Stimulated activated CD4-positive, alpha-beta T cell treated with anti-CD3 and anti-CD28 coated beads, TNF-alpha, amount 100 ng/mL, for 4 hours (primary cell): ENCODE data around the gene ARL4D.
"Not testable (repeated sequence)": the region's sequence is repeated elsewhere in the genome, so short reads cannot be mapped to it uniquely, and the experiment has no call there.

ENCODE experiments used
- DNase-seq, 3 experiments: peaks; one replicate each; pipeline ENCODE4 v3.0.0-alpha.2; 2020; ENCODE audit warnings: low read depth in 3 of 3

Gene ARL4D, protein sequence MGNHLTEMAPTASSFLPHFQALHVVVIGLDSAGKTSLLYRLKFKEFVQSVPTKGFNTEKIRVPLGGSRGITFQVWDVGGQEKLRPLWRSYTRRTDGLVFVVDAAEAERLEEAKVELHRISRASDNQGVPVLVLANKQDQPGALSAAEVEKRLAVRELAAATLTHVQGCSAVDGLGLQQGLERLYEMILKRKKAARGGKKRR

DNA sequence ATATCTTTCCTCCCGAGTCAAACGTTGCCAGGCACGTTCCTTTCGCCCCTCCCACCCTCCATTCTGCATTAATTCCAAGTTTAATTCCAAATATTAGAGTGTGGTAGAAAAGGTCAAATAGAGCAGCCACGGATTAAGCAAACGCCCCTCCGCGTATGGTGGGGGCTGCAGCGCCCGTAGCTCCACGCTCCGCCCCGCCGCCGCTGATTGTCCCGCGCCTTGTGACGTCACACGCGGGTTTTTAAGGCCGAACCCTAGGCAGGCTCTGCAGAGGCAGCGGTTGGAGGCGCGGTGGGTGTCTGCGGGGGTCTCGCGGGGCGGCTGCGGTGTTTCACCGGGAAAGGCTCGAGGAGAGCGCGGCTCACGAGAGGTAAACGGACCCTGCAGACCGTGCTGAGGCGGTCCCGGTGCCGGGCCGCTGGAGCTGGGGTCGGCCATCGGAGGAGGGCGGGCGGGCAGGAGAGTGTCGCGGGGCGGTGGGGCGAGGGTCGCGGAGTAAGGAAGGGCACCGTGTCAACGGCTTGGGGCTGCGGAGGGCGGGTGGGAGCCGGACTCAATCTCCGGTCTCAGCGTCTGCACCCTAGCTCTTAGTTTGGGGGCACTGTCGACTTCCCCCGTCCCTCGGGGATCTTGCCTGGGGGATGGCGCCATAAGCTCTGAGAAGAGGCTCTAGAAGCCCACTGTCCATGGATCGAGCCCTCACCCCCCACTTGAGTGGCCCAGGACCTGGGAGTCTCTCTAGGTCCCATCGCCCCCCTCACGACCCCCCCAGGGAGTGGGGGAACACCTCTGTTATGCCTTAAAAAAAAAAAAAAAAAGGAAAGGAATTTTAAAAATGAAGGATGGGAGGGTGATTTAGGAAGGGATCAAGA, at the start of gene ARL4D:
TSS of gene ARL4D (plus strand) at position 270 of the 872 bp plus-strand sequence. CDS start 740 bp downstream, outside the sequence.
- DNase-seq, result peak; percentile 66 to 71 (median 70)

DNA sequence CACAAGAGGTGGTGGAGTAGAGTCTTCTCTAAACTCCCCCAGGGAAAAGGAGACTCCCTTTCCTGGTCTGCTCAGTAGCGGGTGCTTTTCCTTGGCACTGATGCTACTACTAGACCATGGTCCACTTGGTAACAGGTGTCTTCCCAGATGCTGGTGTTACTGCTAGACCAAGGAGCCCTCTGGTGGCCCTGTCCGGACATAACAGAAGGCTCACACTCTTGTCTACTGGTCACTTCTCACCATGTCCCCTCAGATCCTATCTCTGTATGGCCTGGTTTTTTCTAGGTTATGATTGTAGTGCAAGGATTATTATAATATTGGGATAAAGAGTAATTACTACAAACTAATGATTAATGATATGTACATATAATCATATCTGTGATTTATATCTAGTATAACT, 49.7 kb upstream of the ARL4D start:
- no peak for DNase-seq

DNA sequence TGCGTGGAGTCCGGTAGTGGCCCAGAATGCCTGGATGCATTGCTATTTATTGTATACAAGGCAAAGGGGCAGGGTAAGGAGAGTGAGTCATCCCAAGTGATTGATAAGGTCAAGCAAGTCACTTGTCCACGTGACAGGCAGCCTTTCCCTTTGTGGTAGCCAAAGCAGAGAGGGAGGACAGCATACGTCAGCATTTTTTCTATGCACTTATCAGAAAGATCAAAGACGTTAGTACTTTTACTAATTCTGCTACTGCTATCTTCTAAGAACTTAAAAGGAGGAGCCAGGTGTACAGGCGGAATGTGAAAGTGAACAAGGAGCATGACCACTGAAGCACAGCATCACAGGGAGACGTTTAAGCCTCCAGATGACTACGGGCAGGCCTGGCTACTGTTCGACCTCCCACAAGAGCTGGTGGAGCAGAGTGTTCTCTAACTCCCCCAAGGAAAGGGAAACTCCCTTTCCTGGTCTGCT, 47.9 kb upstream of the ARL4D start:
- no peak for DNase-seq

DNA sequence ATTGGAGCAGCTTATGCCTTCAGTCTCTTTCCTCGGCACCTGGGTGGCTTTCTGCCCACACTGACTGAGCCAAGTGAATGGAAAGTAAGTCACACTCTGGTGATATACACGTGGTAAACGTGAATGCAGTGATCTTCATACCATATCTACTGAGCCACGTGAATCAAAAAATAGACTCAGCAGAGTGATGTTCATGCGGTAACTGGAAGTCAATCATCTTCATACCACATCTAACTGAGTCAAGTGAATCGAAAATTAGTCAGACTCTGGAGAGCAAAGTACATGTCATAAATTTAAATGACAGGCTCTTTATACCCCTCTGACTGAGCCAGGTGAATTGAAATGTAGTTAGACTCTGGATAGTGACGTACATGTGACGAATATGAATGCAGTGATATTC, 47.1 kb upstream of the ARL4D start:
- DNase-seq, result no peak

DNA sequence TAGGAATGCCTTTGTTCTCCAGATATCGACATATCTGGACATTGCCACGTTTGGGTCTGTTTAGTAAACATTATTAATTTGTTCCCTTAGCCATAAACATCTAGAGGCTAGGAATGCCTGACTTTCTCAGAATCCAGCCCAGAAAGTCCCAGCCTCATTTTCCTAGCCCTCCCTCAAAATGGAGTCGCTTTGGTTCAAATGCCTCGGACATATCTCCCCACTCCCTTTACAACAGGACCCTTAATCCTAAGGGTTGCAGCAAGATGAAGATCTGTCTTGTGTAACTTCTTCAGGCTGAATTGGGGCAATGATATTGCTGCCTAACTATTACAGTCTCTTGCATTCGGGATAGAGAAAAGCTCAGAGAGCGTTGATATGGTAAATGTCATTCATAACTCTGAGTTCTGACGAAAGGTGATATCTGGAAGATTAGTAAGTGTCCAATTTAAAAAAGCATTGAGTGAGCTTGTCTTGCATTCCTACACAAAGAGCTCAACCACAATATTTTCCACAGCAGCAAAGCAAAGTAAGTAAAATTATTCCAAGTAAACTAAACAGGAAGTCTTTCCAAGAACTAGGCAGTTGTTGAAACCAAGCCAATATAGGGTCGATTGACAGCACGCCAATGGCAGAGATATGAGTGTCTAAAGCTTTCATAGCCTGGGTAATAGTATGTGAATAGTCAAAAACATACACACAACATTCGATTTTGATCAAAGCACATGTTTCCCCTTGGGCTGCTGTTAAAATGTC, 46.0 kb upstream of the ARL4D start:
- no peak for DNase-seq

DNA sequence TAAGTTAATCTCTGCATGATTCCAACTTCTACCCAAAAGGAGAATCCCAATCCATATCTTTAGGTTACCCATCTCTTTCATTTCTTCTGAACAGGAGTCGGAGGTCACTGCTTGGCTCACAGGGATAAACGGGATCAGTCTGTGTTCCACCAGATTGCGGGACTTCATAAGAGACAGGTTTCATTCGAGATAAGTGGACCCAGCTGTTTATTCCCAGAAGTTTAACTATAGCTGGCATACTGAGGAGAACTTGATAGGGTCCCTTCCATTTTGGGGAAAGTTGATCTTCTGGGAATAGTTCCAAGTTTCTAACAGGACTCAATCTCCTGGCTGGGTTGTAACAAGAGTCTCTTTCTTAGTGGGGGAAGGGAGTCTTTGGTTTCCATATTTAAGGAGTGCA, 45.4 kb upstream of the ARL4D start:
- no peak for DNase-seq

DNA sequence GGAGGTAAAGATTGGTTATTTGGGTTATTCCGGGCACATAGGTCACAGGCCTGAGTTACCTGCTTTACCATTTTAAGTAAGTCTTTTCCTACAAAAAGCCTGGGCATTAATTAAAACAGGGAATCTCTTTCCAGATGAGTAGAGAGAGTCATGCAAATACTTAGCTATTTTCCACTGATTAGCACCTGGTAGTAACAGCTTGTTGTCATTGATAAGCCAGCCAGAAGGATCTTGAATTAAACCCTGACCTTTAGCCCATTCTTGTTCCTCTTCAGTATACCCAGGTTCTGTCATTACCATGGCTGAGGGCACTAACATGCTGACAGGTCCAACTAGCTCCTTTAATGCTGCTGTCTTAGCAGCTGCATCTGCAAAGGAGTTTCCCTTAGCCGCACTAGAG, 44.4 kb upstream of the ARL4D start:
- no peak for DNase-seq

DNA sequence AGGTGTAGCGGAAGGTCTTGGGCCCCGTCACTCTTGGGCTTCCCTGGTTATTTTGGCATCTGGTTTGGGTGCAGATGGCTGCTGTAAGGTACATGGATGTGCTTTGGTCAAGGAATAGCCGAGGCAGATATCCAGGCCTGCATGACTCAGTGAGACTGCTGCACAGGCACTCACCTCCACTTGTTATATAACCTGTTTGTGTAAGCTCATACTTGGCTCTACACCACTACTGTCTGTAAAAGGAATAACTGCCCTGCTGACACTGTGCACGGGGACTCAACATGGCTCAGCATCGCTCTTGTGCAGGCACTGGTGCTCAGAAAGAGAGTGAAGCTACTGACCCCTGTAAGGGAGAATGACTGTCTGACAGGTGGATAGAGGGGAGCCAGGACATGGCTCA, 42.3 kb upstream of the ARL4D start:
- no peak for DNase-seq

DNA sequence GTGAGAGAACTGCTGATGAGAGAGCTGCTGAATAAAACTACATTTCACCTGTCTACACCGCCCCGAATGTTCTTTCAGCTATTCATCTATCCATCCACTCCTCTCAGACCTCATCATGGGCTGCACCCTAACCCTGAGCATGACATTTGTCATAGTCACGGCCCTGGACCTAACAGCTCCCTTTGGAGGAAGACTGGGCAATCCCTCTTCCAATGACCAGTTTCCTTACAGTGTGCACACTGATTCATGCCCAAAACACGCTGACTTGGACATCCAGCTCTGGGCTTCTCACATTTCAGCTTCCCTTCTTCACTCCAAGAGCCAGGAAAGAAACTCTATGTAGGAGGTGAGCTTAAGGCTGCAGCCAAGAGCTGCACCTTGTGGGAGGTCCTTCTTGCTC, 41.8 kb upstream of the ARL4D start:
- DNase-seq, result no peak

DNA sequence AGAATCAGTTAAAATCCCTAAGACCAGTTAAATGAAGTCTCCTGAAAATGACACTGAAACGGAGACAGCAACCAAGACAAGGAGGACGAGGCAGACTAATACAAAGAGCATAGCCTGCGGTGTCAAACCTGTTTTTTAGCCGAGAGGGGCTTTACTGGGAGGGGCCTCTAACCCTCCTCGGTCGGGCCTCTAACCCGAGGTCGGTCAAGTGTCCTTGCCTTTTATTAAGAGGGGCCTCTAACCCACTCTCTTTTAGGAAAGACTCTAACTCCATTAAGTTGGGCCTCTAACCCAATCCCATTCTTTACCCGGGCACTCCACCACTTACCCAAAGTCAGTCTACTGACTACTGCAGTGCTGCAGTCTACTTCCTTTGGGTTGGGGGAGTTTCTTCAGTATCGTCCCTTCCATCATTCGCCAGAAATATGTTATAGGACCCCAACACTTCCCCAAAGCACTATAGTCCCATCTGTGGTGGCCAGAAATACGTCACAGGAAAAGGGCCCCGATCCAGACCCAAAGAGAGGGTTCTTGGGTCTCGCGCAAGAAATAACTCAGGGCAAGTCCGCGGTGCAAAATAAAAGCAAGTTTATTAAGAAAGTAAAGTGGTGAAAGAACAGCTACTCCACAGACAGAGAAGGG, 39.2 kb upstream of the ARL4D start:
- no peak for DNase-seq

DNA sequence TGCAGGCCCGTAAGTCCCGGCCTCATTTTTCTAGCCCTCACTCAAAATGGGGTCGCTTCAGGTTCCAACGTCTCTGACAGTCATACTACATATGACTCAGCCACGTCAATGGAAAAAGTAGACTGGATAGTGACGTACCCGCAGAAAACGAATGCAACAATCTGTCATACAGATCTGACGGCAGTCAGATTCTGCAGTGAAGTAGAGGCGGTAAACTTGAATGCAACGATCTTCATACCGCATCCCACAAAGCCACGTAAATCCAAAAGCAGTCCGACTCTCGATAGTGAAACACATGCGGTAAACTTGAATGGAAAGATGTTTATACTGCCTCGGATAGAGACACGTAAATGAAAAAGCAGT, 38.4 kb upstream of the ARL4D start:
- peak; percentile 17 to 61 (median 51) for DNase-seq

DNA sequence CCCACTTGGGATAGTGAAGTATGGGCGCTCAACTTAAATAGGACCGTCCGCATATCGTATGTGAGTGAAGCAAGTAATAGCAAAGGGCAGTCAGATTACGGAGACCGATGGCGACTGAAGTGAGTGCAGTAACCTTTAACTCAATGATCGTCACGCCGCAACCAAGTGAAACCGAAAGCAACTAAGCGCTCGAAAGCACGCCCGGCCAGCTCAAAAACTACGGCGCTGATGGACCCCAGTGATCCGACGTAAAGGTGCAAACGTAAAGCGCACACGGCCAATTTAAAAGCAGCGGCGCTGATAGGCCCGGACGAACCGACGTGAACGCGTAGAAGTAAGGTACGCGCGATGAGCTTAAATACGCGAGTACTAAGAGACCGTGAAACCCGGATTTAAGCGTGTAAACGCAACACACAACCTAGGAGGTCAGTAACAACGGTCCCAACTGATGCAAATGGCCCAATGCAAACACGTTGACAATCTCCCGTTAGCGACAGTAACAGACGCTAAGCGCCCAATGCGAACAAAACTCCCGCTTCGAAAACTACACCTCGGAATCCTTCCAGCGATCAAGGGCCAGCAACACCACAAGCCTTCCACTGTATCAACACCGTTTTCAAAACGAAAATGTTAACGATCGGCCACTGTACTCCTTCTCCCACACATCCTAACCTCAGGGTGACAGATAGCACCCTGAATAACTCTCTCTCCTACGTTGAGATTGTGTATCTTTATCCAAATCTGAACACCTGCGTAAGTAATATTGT, 37.9 kb upstream of the ARL4D start:
- DNase-seq, result peak; percentile 62 to 82 (median 70)

DNA sequence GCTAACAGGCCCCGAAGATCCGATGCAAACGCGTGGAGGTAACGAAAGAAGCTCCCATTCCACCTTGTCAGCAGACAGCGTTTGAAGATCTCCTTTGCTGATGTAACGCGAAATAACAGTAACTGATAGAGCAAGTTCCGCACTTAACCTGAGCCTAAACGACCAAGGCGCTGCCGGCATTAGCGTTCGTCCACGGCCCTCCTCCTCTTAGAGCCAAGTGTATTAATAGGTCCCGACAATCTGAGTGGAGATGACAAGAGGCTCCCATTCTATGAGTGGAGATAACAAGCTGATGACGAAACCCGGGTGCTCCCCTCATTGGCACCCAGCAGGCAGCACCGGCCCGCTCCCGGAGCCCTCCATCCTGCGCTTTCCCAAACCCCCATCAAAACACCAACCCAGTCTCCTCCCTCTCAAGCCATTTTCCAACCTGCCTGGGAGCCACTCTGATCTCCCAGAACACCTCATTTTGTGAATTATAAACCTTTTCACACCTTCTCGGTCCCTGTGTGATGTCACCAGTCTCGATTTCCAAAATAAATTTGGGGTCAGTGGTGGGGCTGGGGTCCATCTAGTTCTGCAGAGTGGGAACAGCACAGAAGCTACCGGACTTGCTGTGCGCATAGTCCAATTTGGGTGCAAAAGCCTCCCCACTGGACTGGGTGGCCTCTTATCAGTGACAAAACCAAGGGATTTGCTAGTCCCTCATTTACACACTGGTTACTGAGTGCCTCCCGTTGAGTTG, 35.4 kb upstream of the ARL4D start:
- no peak for DNase-seq

DNA sequence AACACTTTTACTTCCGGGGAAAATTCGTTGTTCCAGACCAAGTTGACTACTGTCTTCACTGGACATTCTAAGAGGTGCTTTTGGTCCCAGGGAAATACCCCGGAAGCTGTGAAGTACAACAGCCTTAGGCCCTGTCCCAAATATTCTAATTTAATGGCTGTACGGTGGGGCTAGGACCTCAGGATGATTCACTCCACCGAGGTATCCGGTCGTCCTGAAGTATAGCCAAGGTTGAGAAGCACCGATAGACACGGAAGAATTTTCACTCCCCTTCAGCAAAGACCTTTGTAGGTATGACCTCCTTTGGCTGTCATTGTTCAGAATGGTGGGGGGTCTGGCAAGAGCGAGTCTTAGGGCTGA, 34.9 kb upstream of the ARL4D start:
- DNase-seq, result no peak

DNA sequence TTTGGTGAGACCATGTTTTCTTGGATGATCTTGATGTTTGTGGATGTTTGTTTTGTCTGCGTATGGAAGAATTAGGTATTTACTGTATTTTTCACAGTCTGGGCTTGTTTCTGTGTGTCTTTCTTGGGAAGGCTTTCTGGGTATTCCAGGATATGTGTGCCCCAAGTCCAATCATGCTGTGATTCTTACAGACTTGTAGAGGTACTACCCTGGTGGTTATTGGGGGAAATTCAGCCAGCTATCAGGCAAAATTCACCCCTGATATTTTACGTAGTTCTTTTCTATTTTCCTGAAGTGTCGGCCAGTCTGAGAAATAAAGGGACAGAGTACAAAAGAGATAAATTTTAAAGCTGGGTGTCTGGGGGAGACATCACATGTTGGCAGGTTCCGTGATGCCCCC, 33.4 kb upstream of the ARL4D start:
- no peak for DNase-seq

DNA sequence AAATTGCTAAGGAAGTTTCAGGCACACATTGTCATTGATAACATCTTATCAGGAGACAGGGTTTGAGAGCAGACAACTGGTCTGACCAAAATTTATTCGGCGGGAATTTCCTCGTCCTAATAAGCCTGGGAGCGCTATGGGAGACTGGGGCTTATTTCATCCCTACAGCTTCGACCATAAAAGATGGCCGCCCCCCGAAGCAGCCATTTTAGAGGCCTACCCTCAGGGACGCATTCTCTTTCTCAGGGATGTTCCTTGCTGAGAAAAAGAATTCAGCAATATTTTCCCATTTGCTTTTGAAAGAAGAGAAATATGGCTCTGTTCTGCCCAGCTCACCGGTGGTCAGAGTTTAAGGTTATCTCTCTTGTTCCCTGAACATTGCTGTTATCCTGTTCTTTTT, 32.9 kb upstream of the ARL4D start:
- not testable (repeated sequence) for DNase-seq

DNA sequence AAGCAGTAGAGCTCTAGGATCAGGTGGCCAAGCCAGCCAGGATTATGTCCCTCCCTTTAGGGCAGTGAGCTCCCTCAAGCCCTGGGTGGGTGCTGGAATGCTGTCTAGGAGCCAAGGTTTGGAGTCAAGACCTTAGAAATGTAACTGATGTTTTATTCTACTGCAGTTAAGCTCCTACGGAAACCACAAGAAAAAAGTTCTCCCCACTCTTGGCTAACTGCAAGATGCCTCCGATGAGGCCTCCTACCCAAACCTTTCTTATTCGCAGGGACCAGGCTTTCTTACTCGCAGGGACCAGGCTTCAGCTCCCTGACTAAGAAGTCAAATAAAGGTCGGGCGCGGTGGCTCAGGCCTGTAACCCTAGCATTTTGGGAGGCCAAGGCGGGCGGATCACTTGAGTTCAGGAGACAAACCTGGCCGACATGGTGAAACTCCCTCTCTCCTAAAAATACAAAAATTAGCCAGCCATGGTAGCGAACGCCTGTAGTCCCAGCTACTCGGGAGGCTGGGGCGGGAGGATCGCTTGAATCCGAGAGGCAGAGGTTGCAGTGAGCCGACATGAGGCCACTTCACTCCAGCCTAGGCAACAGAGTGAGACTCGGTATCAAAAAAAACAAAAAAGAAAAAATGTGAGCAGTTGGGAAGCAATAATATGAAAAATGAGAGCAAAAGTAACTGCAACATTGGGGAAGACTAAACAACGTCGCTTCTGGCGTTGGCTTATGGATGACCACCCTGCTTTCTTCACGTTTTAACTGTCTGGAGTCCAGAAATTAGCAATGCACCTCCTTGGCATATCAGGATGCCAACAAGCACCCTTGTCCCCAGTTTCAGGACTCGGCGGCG, 31.7 kb upstream of the ARL4D start:
- no peak for DNase-seq

DNA sequence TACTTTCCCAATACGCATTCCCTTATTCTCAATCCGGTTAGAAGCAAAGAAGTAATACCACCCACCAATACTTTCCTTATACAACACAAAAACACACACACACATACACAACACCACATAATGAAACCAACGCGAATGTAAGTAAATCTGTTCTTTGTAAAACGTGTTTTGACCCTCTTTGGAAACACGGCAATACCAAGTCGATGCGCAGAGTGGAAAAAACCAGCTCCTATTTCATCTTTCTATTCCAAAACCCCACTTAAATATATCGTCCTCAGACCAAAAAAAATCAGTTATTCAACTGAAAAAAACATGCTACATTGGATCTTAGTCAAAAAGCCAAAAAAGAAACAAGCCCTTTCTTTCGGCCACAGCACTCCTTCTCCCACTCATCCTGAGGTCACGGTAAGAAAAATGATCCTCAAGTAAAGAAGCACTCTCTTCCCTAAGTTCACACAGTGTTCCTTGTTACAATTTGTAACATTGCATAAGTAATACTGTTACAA, 31.0 kb upstream of the ARL4D start:
- DNase-seq, result no peak

DNA sequence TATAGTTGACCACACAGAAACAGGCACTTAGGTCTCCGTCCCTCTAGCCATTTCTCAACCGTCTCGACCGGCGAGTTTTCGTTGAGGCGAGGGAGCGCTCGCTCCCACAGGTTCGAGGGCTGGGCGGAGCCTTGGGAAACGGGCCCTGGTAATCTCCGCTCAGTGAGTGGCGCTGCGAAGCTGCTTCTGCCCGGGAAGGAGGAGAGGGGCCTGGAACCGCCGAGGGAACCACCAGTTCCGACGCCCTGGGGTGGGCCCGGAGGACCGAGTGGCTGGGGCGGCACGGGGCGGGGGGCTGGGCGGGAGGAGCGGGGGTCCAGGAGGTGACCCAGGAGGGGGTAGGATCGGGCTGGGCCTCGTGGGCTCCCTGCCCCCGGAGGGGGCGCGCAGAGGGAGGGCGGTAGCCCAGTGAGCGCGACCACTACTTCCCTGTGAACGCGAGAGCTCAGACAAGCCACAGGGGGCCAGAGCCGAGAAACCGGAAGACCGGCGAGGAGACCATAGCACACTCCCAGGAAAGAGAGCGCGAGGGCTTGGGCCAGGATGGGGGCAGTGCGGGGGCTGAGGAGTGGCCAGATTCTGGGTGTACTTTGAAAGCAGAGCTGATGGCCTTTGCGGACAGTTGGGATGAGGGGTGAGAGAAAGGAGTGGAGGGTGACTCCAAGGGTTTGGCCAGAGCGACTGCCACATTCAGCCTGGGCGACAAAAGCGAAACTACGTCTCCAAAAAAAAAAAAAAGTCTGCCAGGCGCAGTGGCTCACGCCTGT, 29.9 kb upstream of the ARL4D start:
- DNase-seq, result peak in 2 of 3 experiments; percentile 44 to 45
